Measurements from ENCODE around the gene LRP4.

Gene LRP4

GRCh38 chr11:46900091-46900746 is 18.1 kb downstream of the LRP4 start:
- no peaks in the 10 kb centered on the region for H3K9me2 ChIP-seq (ENCODE audit: low read depth, low read length)
- no peak overlapping the region for H3K27ac ChIP-seq (ENCODE audit: low read depth, low read length, poor library complexity, severe bottlenecking)
- peaks cover 7% of the 10 kb centered on the region for H3K4me1 ChIP-seq (ENCODE audit: insufficient read depth, low read length, severe bottlenecking)
- no peaks in the 10 kb centered on the region for H3K79me2 ChIP-seq (ENCODE audit: insufficient read depth, low read length)
- H3F3A ChIP-seq (ENCODE audit: insufficient read depth, low read length), result no peaks in the 10 kb centered on the region
- TF ChIP-seq CTCF (IDR thresholded peaks at IDR 0.05; ENCODE audit: low read length), result no peak
- TF ChIP-seq EZH2 (IDR thresholded peaks at IDR 0.05; ENCODE audit: borderline replicate concordance, low read length), result no peak
- H3K4me3 ChIP-seq (ENCODE audit: low read depth, low read length, poor library complexity, severe bottlenecking), result no peak overlapping the region
- H3K9ac ChIP-seq (ENCODE audit: low read length), result no peak overlapping the region
- H3K27me3 ChIP-seq (ENCODE audit: insufficient read depth, low read length), result no peaks in the 10 kb centered on the region
- H3K36me3 ChIP-seq (ENCODE audit: insufficient read depth, low read length), result peaks cover 21% of the 10 kb centered on the region
- no peaks in the 10 kb centered on the region for H3K9me3 ChIP-seq (ENCODE audit: low read length)
- no peaks in the 10 kb centered on the region for H4K20me1 ChIP-seq (ENCODE audit: insufficient read depth, low read length)
- H3K4me2 ChIP-seq (ENCODE audit: low read length), result no peak overlapping the region
- no peak overlapping the region for H2AFZ ChIP-seq (ENCODE audit: low read length)

- Histone ChIP-seq H3K9ac (ENCODE audit: low read length) (no peak overlapping the region), H3K9me3 (ENCODE audit: low read length) (no peaks in the 10 kb centered on the region), H4K20me1 (ENCODE audit: insufficient read depth, low read length) (no peaks in the 10 kb centered on the region), H3K4me2 (ENCODE audit: low read length) (no peak overlapping the region), H3F3A (ENCODE audit: insufficient read depth, low read length) (no peaks in the 10 kb centered on the region), H3K27ac (ENCODE audit: low read depth, low read length, poor library complexity, severe bottlenecking) (no peak overlapping the region), H3K27me3 (ENCODE audit: insufficient read depth, low read length) (no peaks in the 10 kb centered on the region), H3K4me3 (ENCODE audit: low read depth, low read length, poor library complexity, severe bottlenecking) (no peak overlapping the region), H3K4me1 (ENCODE audit: insufficient read depth, low read length, severe bottlenecking) (peaks cover 7% of the 10 kb centered on the region), H2AFZ (ENCODE audit: low read length) (no peak overlapping the region), H3K79me2 (ENCODE audit: insufficient read depth, low read length) (no peaks in the 10 kb centered on the region), H3K36me3 (ENCODE audit: insufficient read depth, low read length) (peaks cover 23% of the 10 kb centered on the region), H3K9me2 (ENCODE audit: low read depth, low read length) (no peaks in the 10 kb centered on the region)
- TF ChIP-seq CTCF (IDR thresholded peaks at IDR 0.05; ENCODE audit: low read length), result no peak
- TF ChIP-seq EZH2 (IDR thresholded peaks at IDR 0.05; ENCODE audit: borderline replicate concordance, low read length), result no peak
Observed at GRCh38 chr11:46899501-46900025, 18.8 kb downstream of the LRP4 start.

- Histone ChIP-seq H3K27ac (ENCODE audit: low read depth, low read length, poor library complexity, severe bottlenecking) (no peak overlapping the region), H3K4me1 (ENCODE audit: insufficient read depth, low read length, severe bottlenecking) (peaks cover 2% of the 10 kb centered on the region), H3K9ac (ENCODE audit: low read length) (no peak overlapping the region), H3K36me3 (ENCODE audit: insufficient read depth, low read length) (peaks cover 28% of the 10 kb centered on the region), H3K79me2 (ENCODE audit: insufficient read depth, low read length) (no peaks in the 10 kb centered on the region), H4K20me1 (ENCODE audit: insufficient read depth, low read length) (no peaks in the 10 kb centered on the region), H2AFZ (ENCODE audit: low read length) (no peak overlapping the region), H3K27me3 (ENCODE audit: insufficient read depth, low read length) (no peaks in the 10 kb centered on the region), H3K4me3 (ENCODE audit: low read depth, low read length, poor library complexity, severe bottlenecking) (no peak overlapping the region), H3K9me3 (ENCODE audit: low read length) (no peaks in the 10 kb centered on the region), H3F3A (ENCODE audit: insufficient read depth, low read length) (no peaks in the 10 kb centered on the region), H3K9me2 (ENCODE audit: low read depth, low read length) (no peaks in the 10 kb centered on the region), H3K4me2 (ENCODE audit: low read length) (no peak overlapping the region)
- TF ChIP-seq EZH2 (IDR thresholded peaks at IDR 0.05; ENCODE audit: borderline replicate concordance, low read length) (no peak), CTCF (IDR thresholded peaks at IDR 0.05; ENCODE audit: low read length) (no peak)
Observed at GRCh38 chr11:46898396-46899095, 19.8 kb downstream of the LRP4 start.

All from OCI-LY1 (cell line).